Gastroesophageal sphincter (tissue), 4 donors: ENCODE data around the gene BHLHE23. TPM values are rescaled to one million over a fixed set of nuclear protein-coding genes. Genes with fewer than 3 reads are reported as not detected.

Experiments used
- ATAC-seq: fragments of 150-250 bp; one replicate; pipeline ENCODE4 v1.9.1; 2016; ENCODE audit warnings: mild to moderate bottlenecking, moderate library complexity
- H3K27ac ChIP-seq, 4 donors: fragments of 200-600 bp; sonication (generic) in 3 of 4; 1 replicate in 3 of 4; 2 replicates in 1 of 4; pipeline ENCODE4 v1.5.1; 2016 to 2019
- H3K27me3 ChIP-seq: fragments of 200-600 bp; sonication (generic); one replicate; pipeline ENCODE4 v1.5.1; 2019
- H3K36me3 ChIP-seq, 2 donors: fragments of 200-600 bp; sonication (generic); one replicate each; pipeline ENCODE4 v1.5.1; 2019; ENCODE audit warnings: control low read depth in 1 of 2
- H3K4me1 ChIP-seq, 3 donors: fragments of 200-600 bp; sonication (generic); 1 replicate in 2 of 3; 2 replicates in 1 of 3; pipeline ENCODE4 v1.5.1; 2016 to 2019; ENCODE audit warnings: control low read depth in 2 of 3
- H3K4me3 ChIP-seq, 2 donors: fragments of 200-600 bp; sonication (generic); one replicate each; pipeline ENCODE4 v1.5.1; 2019; ENCODE audit warnings: mild to moderate bottlenecking in 1 of 2, moderate library complexity in 1 of 2
- H3K9me3 ChIP-seq, 3 donors: fragments of 200-600 bp; sonication (generic); one replicate each; pipeline ENCODE4 v1.5.1; 2017 to 2019; ENCODE audit warnings: control low read depth in 2 of 3
- EP300 ChIP-seq: sonication (generic); formaldehyde crosslinking; IDR thresholded peaks from one replicate; pipeline ENCODE4 v1.6.1; 2017; ENCODE audit warnings: antibody characterized with exemption, mild to moderate bottlenecking
- POLR2A ChIP-seq, 2 donors: fragments of 450-650 bp; IDR thresholded peaks; one replicate each; pipeline ENCODE4 v1.6.1; 2017; ENCODE audit warnings: antibody characterized with exemption in 2 of 2, mild to moderate bottlenecking in 2 of 2, moderate library complexity in 1 of 2
- POLR2AphosphoS5 ChIP-seq: sonication (generic); formaldehyde crosslinking; IDR thresholded peaks from one replicate; pipeline ENCODE4 v1.6.1; 2017; ENCODE audit warnings: antibody characterized with exemption
- WGBS, 2 donors: methylation state at CpG; one replicate each; pipeline ENCODE4 v1.1.5; 2018; ENCODE audit warnings: low coverage in 1 of 2; 5-methylcytosine and 5-hydroxymethylcytosine counted together
- total RNA-seq, 4 donors: library from RNA; depleted of rRNA; stranded (reverse); fragments of >200 nt; gene quantifications; one replicate each; pipeline ENCODE4 v1.1.0, GENCODE V29; 2016
- TF ChIP-seq, protein P1 (sequence below), 4 experiments: fragments of 200-600 bp in 2 of 4; fragments of 450-650 bp in 2 of 4; sonication (generic) in 1 of 4; IDR thresholded peaks; one replicate each; pipeline ENCODE4 v1.5.1; 2017 to 2019; ENCODE audit warnings: antibody characterized with exemption in 4 of 4, mild to moderate bottlenecking in 2 of 4, moderate library complexity in 2 of 4

The BHLHE23 gene
- total RNA-seq, 4 donors from 2014 or later: not detected

DNA sequence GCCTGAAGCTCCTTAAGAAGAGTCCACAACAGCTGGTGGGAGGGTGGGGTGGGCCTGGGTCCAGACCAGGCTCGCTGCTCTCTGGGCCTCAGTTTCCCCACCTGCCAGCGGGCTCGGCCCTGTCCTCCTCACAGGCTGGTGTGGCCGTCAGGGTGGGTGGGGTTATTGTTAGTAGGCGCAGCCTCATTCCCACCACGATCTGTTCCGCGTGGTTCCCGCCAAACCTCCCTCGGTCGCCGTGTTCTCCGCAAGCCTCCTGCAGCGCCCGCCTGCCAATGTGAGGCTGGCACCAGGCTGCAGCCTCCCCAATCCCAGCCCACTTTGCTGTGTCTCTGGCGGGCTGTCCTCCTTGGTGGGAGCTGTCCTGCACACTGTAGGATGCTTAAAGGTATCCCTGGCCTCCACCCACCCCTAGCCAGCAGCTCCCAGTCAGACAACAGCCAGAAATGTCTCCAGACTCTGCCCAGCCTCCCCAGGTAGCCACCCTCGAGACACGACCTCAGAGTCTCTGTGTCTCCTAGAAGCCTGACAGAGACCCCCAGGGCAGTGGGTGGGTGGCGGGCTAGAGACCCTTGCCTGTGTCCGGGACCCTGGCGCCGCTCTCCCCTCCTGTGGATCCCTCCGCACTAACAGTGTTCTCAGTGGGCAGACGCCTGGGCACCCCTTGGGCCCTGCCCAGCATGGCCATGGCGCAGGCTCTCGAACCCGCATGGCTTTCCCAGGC, 39.0 kb downstream of the BHLHE23 start:
- WGBS, 2 donors: 94% methylated on average over 17 of the region's 27 CpGs; no CpG with 5 or more reads in 1 of the 2 donors

DNA sequence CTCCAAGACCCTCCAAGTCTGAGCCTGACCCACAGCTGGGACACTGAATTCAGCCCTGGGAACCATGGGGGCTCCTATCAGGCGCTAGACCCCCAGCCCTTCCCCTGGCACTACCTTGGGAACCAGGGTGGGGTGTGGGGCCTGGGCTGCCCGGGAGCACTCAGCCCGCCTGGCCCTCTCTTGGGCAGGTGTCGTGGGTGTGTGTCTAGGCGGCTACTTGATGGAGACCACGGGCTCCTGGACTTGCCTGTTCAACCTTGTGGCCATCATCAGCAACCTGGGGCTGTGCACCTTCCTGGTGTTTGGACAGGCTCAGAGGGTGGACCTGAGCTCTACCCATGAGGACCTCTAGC, 39.6 kb downstream of the BHLHE23 start:
- WGBS, 2 donors: no CpG with 5 or more reads among the region's 6 CpGs
- no peak overlapping the region for H3K27ac ChIP-seq
- H3K4me3 ChIP-seq: no peak overlapping the region
- ATAC-seq: no peak
- peaks cover 36% of the 10 kb centered on the region for H3K27me3 ChIP-seq
- no peaks in the 10 kb centered on the region for H3K9me3 ChIP-seq
- peaks cover 0 to 35% of the 10 kb centered on the region in 2 donors for H3K36me3 ChIP-seq
- no peak for TF ChIP-seq POLR2AphosphoS5
- no peak for TF ChIP-seq POLR2A (IDR thresholded peaks at IDR 0.05)
- TF ChIP-seq EP300: no peak
- TF ChIP-seq, protein P1, sequence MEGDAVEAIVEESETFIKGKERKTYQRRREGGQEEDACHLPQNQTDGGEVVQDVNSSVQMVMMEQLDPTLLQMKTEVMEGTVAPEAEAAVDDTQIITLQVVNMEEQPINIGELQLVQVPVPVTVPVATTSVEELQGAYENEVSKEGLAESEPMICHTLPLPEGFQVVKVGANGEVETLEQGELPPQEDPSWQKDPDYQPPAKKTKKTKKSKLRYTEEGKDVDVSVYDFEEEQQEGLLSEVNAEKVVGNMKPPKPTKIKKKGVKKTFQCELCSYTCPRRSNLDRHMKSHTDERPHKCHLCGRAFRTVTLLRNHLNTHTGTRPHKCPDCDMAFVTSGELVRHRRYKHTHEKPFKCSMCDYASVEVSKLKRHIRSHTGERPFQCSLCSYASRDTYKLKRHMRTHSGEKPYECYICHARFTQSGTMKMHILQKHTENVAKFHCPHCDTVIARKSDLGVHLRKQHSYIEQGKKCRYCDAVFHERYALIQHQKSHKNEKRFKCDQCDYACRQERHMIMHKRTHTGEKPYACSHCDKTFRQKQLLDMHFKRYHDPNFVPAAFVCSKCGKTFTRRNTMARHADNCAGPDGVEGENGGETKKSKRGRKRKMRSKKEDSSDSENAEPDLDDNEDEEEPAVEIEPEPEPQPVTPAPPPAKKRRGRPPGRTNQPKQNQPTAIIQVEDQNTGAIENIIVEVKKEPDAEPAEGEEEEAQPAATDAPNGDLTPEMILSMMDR (IDR thresholded peaks at IDR 0.05): no peak
- H3K4me1 ChIP-seq: peaks cover 0 to under 1% (median 0%) of the 10 kb centered on the region in 3 donors

More for the DNA sequence above, 39.0 kb downstream of the BHLHE23 start:
- peaks cover 0 to 29% of the 10 kb centered on the region in 2 donors for H3K36me3 ChIP-seq
- H3K9me3 ChIP-seq: no peaks in the 10 kb centered on the region
- H3K4me1 ChIP-seq: peaks cover 0 to 8% (median 4%) of the 10 kb centered on the region in 3 donors
- no peak overlapping the region for H3K4me3 ChIP-seq
- no peak overlapping the region for H3K27ac ChIP-seq
- no peak for ATAC-seq
- peaks cover 43% of the 10 kb centered on the region for H3K27me3 ChIP-seq
- TF ChIP-seq POLR2A (IDR thresholded peaks at IDR 0.05): no peak
- no peak for TF ChIP-seq POLR2AphosphoS5
- TF ChIP-seq EP300: no peak

DNA sequence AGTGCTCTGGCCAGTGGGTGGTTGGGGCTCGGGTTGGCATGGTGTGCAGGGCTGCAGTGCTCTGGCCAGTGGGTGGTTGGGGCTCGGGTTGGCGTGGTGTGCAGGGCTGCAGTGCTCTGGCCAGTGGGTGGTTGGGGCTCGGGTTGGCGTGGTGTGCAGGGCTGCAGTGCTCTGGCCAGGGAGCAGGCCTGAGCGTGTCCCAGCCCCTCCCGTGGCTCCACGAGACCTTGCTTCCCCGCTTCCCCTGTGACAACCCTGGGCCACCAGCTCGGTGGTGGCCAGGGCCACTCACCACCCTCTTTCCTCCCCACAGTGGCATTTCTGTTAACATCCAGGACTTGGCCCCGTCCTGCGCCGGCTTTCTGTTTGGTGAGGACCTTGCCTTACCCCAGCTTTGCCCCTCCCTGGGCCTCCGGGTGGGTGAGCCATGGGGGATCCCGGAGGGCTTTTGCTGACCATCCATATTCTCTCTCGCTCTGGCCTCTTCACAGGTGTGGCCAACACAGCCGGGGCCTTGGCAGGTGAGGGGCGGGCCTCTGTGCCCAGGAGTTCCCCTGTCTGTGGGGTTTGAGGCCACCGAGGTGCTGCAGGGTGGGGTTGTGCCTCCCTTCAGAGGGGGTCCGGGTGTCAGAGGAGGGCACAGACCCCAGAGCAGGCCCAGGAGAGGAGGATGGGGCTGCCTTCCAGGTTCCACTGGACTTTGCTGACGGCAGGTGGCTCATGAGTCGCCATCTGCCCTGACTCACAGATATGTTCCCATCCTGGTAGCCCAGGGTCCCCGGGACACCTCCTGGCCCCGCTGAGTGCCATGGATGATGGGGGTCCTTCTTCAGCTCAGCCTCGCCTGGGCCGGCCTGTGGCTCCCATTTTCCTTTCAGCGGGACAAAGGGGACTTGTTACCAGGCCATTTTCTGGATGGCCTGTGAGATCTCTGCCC, 40.3 kb downstream of the BHLHE23 start:
- WGBS, 2 donors: 90% methylated on average over 9 of the region's 27 CpGs; no CpG with 5 or more reads in 1 of the 2 donors
- Histone ChIP-seq H3K9me3 (no peaks in the 10 kb centered on the region), H3K36me3 (peaks cover 0 to 41% of the 10 kb centered on the region in 2 donors), H3K4me3 (no peak overlapping the region), H3K4me1 (no peaks in the 10 kb centered on the region), H3K27me3 (peaks cover 29% of the 10 kb centered on the region), H3K27ac (no peak overlapping the region)
- no peak for ATAC-seq
- TF ChIP-seq POLR2A (IDR thresholded peaks at IDR 0.05) (no peak), POLR2AphosphoS5 (no peak), EP300 (no peak)
- TF ChIP-seq, protein P1 (IDR thresholded peaks at IDR 0.05): no peak

DNA sequence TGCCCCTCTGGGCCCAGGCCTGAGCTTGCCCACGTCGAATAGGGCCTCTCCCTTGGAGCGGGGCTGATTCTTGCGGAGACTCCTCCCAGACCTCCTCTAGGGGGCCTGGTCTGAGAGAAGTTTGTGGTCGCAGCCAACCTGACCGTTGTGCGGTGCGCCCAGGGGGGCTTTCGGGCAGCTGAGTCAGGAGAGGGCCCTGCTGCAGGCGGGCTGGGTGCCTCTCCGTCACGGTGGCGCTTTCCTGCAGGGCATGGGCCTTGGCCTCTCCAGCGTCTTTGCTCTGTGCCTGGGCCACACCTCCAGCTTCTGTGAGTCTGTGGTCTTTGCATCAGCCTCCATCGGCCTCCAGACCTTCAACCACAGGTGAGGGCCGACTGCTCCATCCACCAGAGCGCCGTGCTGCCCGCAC, 41.4 kb downstream of the BHLHE23 start:
- WGBS, 2 donors: 80 to 91% methylated on average over 4 to 9 of the region's 19 CpGs
- H3K9me3 ChIP-seq: no peaks in the 10 kb centered on the region
- H3K4me1 ChIP-seq: no peaks in the 10 kb centered on the region
- no peak overlapping the region for H3K4me3 ChIP-seq
- H3K36me3 ChIP-seq: peaks cover 0 to 46% of the 10 kb centered on the region in 2 donors
- peaks cover 18% of the 10 kb centered on the region for H3K27me3 ChIP-seq
- TF ChIP-seq POLR2A (IDR thresholded peaks at IDR 0.05): no peak
- H3K27ac ChIP-seq: no peak overlapping the region
- no peak for ATAC-seq

DNA sequence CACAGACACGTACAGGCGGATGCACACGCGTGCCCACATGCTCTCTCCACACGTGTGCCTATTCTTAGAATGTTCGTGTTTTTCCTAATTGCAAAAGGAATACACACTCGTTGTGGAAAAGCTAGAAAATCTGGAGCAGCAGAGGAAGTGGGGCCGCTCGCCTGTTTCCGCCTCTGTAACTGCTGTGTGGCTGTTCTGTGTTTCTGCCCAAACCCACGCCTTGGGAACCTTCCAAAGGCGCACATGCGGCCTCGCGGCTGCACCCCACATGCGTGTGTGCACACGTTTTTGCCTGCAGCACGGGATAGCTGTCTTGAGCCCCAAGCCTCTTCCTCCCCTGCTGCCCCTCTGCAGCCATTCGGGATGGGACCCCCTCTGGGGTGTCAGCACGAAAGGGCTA, 42.1 kb downstream of the BHLHE23 start:
- ATAC-seq: no peak
- H3K36me3 ChIP-seq: peaks cover 0 to 50% of the 10 kb centered on the region in 2 donors
- TF ChIP-seq EP300 (no peak), POLR2AphosphoS5 (no peak), POLR2A (IDR thresholded peaks at IDR 0.05) (no peak)
- TF ChIP-seq, protein P1 (IDR thresholded peaks at IDR 0.05): no peak

More for the DNA sequence above, 42.1 kb downstream of the BHLHE23 start:
- Histone ChIP-seq H3K27me3 (peaks cover 12% of the 10 kb centered on the region), H3K9me3 (no peaks in the 10 kb centered on the region), H3K27ac (no peak overlapping the region), H3K4me3 (no peak overlapping the region), H3K4me1 (no peaks in the 10 kb centered on the region)
- 83 to 88% methylated on average over 7 to 12 of the region's 20 CpGs for WGBS, 2 donors
